ENCODE results near the gene OR6B3.
A peak's percentile ranks its signal among the peaks of the same experiment; 100 is the strongest.
"Not testable (repeated sequence)": the region's sequence is repeated elsewhere in the genome, so short reads cannot be mapped to it uniquely, and the experiment has no call there.

The OR6B3 gene

DNA sequence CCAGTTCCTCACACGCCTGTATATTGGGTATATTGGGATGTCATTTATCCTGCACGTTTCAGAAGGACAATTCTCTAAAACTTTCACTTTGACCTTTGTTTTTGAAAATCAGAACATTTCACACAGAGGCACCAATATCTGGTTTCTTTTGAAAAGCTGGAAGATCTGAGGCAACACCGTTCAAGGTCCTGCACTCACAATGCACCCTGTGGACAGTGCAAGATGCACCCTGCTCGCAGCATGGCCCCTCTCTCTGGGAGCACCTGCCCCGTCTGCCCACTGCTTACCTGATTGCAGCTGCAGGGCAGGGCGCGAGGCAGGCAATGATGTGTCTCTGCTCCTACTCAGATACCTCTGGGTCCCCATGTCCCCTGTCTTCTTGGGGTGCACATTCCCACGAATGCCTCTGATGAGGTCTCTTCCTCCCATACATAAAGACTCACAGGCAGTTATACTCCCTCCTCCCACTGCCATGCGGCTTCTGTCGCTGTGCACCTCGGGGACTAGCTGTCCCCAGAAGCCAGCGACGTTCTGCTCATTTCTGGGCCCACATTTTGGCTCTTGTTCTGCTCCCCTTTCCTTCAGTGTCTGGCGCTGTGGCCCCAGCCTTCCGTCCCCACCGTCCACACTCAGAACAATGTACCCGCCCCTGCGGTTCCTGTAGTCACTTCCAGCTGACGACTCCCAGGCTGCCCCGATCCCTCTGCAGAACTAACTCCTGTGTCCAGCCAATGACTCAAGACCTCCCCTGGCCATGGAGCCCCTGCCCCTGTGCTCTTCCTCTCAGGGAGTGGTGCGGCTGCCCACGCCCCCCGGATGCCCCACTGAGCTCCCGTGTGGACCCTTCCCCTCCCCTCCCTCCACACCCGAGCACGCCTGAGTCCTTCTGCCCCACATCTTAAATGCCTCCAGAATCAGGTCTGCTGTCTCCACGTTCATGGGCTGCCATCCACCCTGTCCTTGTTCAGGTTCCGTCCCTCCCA lies at the start of gene OR6B3:
OR6B3 (minus strand) TSS at position 349 of the 983 bp plus-strand sequence.
- no peak for DNase-seq

DNA sequence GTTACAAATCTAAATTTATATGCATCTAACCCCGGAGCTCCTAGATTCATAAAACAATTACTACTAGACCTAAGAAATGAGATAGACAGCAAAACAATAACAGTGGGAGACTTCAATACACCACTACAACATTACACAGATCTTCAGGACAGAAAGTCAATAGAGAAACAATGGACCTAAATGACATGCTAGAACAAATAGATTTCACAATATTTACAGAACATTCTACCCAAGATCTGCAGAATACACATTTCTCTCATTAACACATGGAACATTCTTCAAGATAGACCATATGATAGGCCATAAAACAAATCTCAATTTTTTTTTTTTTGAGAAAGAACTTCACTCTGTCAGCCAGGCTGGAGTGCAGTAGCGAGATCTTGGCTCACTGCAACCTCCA lies 45.0 kb upstream of the OR6B3 start:
- DNase-seq = no peak

GRCh38 chr2:240095556-240096523 lies 42.5 kb upstream of the OR6B3 start:
- no peak for DNase-seq

DNA sequence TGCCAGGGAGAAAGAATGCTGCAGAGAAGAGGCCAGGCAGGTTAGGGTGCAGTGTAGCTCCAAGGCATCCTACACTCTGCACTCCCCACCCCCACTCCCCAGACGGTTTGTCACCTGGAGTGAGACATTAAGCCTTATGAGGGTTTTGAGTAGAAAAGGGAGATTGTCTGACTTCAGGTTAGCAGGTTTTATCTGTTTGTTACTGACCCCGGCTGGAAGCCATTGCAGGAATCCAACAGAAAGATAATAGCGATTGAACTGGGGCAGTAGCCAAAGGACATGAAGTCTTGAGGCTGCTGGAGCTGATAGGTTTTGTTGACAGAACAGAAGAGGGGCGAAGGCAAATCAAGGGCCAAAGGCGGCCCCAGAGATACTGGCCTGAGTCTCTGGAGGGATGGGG lies 36.0 kb upstream of the OR6B3 start:
- no peak for DNase-seq

DNA sequence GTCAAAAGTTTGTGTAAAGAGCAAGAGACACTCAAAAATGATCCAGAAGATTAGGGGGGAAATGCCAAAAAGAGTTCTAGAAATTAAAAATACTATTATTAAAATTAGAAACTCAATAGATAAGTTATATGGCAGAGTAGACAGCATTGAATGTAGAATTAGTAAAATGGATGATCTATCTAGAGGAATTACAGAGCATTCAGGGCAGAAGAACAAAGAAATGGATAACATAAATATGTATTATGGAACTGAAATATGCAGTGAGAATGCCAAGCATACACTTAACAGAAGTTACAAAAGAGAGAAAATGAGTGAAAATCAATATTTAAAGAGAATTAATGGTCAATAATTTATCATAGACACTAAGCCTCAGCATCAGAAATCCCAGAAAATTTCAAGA lies 33.2 kb upstream of the OR6B3 start:
- DNase-seq = no peak

DNA sequence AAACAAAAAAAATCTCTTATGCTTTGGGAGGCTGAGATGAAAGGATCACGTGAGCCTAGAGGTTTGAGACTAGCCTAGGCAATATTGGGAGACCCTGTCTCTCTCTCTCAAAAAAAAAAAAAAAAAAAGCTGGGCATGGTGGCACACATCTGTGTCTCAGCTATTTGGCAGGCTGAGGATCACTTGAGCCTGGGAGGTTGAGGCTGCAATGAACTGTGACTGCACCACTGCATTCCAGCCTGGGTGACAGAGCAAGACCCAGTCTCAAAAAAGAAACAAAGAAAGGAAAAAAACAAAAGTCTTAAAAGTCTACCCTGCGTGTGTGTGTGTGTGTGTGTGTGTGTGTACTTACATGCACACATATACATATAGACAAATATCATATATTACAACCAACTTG lies 25.3 kb upstream of the OR6B3 start:
- DNase-seq = no peak

DNA sequence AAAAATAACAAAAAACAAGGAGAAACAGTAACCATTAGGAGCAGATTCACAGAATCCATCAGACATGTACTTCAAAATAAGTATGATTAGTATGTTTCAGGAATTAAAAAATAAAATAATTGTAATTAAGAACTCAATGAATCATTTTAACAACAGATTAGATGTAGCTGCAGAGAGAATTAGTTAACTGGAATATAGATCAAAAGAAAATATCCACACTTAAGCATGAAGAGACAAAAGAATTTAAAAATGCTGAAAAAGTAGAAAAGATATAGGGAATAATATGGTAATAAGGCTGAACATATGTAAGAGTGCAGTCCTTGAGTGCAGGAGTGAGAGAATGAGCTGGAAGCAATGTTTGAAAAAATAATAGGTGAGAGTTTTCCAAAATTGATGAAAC lies 24.1 kb upstream of the OR6B3 start:
- no peak for DNase-seq

- no peak for DNase-seq
Observed at GRCh38 chr2:240074545-240074944, 21.2 kb upstream of the OR6B3 start.

DNA sequence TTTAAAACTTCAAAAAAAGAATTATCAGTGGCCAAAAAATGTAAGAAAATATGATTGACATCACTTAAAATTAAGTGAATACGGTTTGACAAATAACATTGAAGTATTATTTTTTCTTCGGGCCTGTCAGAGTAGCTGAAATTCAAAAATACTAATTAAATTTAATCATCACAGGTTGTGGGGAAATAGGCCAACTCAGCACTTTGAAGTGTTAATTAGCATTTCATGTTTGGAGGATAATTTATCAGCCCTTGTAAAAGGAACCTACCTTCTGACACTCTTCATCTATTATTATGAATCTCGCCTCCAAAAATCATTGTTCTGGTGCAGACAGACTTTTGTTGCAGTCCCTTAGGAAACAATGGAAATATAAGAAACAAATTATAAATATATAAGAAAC lies 17.6 kb upstream of the OR6B3 start:
- DNase-seq = no peak

GRCh38 chr2:240069829-240070228 lies 16.5 kb upstream of the OR6B3 start:
- DNase-seq = no peak

DNA sequence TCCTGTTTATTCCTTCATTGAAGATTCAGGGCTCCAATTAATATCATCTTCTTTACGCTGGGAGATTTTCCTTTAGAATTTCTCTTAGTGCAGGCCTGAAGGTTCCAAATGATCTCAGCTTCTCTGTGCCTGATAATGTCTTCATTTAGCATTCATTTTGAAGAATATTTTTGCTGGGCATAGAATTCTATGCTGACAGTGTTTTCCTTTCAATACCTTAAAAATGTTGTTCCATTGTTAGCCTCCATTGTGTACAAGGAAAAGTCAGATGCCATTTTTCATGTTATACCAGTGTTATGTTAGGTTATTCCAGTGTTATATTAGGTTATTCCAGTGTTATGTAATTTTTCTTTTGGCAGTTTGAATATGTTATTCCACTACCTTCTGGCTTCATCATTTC lies 14.9 kb upstream of the OR6B3 start:
- DNase-seq = no peak

- no peak for DNase-seq
Observed at GRCh38 chr2:240066489-240066888, 13.2 kb upstream of the OR6B3 start.

GRCh38 chr2:240064898-240065297 lies 11.6 kb upstream of the OR6B3 start:
- no peak for DNase-seq

DNA sequence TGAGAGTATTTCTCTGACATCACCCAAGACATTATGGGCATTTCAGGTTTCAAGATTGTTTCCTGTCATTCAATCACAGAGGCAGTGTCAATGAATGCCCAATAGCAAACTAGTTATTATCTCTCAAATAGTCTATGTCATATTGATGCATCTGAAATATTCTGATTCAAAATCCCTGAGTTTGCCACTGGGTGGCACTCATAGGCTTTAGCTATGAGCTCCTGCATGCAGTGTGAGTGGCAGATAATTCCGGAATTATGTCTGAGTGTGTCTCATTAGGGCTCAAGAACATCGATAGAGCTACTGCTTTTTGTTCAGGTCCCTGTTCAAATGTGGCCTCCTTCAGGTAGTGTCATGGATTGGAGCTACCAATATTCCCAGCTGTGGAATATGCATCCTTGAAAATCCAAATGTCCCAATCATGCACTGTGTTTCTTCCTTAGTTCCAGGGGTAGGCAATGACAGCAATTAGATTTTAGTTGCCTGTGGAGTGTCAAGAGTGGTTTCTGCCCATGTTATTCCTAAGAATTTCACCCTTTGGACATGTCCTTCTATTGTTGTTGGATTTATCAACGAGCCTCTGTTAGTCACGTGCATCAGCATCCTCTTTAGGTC lies 7.8 kb upstream of the OR6B3 start:
- peak in 4 of 14 donors; percentile 12 to 44 (median 28) for DNase-seq

- peak in 1 of 14 donors; percentile 27 for DNase-seq
Observed at GRCh38 chr2:240056678-240057077, 3.4 kb upstream of the OR6B3 start.

- DNase-seq = no peak
Observed at GRCh38 chr2:240055177-240055917, 2.0 kb upstream of the OR6B3 start.

DNA sequence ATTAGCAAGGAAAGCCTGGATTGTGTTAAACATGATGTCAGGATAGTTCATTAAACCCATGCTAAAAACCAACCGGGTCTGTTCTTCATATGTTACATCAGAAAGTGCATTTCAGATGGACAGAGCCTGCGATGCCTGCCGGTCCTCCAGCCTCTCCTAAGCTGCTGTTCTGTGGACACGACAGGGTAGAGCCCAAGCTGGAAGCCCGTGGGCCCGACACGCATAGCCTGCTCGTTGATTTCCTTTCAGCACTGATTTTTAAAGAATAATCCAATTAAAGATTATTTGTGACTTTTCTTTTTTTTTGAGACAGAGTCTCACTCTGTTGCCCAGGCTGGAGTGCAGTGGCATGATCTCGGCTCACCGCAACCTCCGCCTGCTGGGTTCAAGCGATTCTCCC lies 797 bp downstream of the OR6B3 start:
- DNase-seq = no peak

DNA sequence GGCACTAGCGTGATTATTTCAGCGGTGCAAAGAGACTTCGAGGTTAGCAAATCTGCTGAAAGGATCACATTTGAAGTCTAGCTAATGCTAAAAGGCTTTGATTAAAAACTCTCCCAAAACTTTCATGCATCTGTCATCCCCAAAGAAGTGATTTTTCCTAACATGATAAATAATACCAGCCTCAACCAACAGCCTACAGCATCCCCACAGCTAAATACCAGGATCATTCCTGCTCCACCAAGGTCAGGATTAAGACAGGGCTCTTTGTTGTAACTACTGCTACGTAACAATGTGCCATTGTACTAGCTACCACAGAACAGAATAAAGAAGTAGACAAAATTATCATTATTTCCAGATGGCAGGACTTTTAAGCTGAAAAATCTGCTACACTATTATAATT lies 1.6 kb downstream of the OR6B3 start:
- peak in 1 of 14 donors; percentile 24 for DNase-seq

DNA sequence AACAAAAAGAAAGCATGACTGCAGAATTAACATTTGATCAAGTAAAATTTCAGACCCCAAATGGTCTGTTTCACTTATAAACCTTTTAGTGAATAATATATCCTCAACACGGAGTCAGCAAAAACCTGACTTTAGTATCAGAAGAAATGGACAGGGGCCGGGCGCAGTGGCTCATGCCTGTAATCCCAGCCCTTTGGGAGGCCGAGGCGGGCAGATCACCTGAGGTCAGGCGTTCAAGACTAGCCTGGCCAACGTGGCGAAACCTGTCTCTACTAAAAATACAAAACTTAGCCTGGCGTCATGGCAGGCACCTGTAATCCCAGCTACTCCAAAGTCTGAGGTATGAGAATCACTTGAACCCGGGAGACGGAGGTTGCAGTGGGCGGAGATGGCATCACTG lies 3.0 kb downstream of the OR6B3 start:
- no peak for DNase-seq

DNA sequence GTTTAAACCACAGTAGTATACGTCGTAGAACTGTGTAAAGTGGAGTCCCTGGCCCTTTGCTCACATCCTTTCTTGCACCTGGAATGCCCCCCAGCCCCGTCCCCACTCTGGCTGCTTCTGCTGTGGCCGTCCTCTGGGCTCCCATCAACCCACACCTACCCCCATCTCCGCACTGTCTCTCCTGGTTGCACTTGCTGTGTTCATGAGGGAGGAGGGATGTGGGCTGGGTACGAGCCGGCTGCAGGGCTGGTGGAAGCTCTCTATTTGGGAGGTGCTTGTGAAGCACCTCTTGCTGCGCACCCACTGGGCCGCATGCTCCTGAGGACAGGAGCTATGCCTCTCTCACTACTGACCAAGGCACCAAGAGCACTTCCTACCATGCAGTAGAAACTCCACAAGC lies 5.1 kb downstream of the OR6B3 start:
- DNase-seq = no peak

GRCh38 chr2:240045098-240045497 lies 8.2 kb downstream of the OR6B3 start:
- no peak for DNase-seq

DNA sequence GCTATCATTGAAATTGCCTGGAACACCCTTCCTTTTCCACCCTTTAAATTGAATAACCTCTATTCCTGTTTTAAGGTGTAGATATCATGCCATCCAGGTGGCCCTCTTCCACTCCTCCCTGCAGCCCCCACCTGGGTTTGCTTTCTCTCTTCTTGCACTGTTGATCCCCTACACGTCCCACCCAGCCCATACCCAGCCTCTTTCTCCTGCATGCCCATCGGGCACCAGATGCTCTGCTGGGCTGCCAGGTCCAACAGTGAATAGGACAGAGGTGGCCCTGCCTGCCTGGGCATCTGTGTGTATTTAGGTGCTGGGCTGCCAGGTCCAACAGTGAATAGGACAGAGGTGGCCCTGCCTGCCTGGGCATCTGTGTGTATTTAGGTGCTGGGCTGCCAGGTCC lies 9.2 kb downstream of the OR6B3 start:
- not testable (repeated sequence) for DNase-seq
